Measurements from ENCODE around the gene DNAH11. TPM values are rescaled to one million over a fixed set of nuclear protein-coding genes. Genes with fewer than 3 reads are reported as not detected.
A peak's percentile ranks its signal among the peaks of the same experiment; 100 is the strongest.

DNAH11 gene
- polyA plus RNA-seq, 1 donor from 2014 or later: 0.16 TPM

DNA sequence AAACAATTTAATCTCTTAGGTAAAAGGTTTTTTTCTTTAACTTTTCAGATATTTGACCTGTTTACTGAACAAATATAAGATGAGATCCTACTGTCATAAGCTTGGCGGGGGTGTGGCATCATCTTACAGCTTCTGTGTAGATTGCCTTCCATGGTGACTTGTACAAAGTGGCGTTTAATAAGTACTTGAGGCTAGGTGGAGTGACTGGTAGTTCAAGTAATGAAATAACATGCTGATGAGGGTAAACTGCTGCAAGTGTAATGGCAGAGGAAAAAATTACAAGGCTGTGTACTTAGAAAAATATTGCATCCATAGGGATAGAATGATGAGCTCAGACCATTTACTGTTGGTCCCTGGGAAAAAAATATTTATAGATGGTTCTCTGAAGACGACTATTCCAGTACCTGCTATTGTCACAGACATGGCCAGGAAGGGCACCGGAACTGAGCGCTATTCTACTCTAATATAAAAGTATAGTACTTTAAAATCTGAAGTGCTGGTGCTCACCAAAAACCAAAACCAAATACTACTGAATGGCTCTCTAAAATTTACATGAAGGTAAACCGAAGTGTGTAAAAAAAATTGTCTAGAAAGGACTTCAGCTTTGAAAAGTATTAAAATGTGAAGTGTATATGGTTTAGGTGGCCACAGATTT lies 42.4 kb downstream of the DNAH11 start:
- Histone ChIP-seq H3K4me2 (ENCODE audit: low read length) (no peak overlapping the region), H4K20me1 (ENCODE audit: insufficient read depth) (no peaks in the 10 kb centered on the region), H3K79me2 (replicated peaks; ENCODE audit: insufficient read depth, low read length) (no peaks in the 10 kb centered on the region), H2AFZ (ENCODE audit: low read depth, low read length) (no peak overlapping the region), H3K9me3 (ENCODE audit: low read length) (no peaks in the 10 kb centered on the region), H3F3A (ENCODE audit: insufficient read depth, low read length, poor library complexity, severe bottlenecking) (no peaks in the 10 kb centered on the region), H3K9ac (ENCODE audit: low read length) (no peak overlapping the region), H3K9me2 (ENCODE audit: insufficient read depth, low read length) (no peaks in the 10 kb centered on the region), H3K36me3 (ENCODE audit: insufficient read depth, low read length) (no peaks in the 10 kb centered on the region), H3K27ac (ENCODE audit: low read length) (no peak overlapping the region), H3K4me3 (ENCODE audit: low read length) (no peak overlapping the region), H3K27me3 (ENCODE audit: insufficient read depth, low read depth, low read length) (no peaks in the 10 kb centered on the region)
- TF ChIP-seq EZH2 (IDR thresholded peaks at IDR 0.05; ENCODE audit: borderline replicate concordance, insufficient read depth, low read length, poor library complexity, severe bottlenecking) (no peak), TAF1 (IDR thresholded peaks at IDR 0.05; ENCODE audit: low read depth) (no peak)

- Histone ChIP-seq H3K9me2 (ENCODE audit: insufficient read depth, low read length) (no peaks in the 10 kb centered on the region), H3K9me3 (ENCODE audit: low read length) (no peaks in the 10 kb centered on the region), H3K4me2 (ENCODE audit: low read length) (no peak overlapping the region), H4K20me1 (ENCODE audit: insufficient read depth) (no peaks in the 10 kb centered on the region), H3K79me2 (replicated peaks; ENCODE audit: insufficient read depth, low read length) (no peaks in the 10 kb centered on the region), H3F3A (ENCODE audit: insufficient read depth, low read length, poor library complexity, severe bottlenecking) (no peaks in the 10 kb centered on the region), H3K27me3 (ENCODE audit: insufficient read depth, low read depth, low read length) (no peaks in the 10 kb centered on the region), H3K4me3 (ENCODE audit: low read length) (no peak overlapping the region), H3K27ac (ENCODE audit: low read length) (peak overlapping the region; percentile 32), H2AFZ (ENCODE audit: low read depth, low read length) (no peak overlapping the region), H3K36me3 (ENCODE audit: insufficient read depth, low read length) (no peaks in the 10 kb centered on the region), H3K9ac (ENCODE audit: low read length) (no peak overlapping the region)
- no peak for TF ChIP-seq RAD21 (conservative IDR thresholded peaks at IDR 0.05)
These were observed 44.4 kb downstream of the DNAH11 start for GRCh38 chr7:21587139-21587784.

DNA sequence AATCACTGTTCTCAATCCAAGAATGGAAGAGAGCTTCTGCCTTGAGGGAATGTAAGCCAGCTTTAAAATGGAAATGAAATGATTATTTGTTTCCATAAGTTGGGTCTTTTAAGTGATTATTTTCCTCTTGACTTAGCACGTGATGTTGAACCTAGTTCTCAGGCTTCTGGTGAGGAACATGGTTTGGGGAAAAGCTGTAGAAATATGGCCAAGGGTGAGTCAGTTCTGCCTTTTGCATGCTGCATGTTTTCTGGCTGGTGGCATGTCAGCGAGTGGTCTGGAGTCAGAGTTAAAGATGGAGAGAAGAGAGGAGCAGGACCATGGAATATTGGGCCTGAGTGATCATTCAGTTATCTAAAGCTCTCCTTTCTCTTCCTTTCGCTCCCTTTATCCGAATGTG lies 54.0 kb downstream of the DNAH11 start:
- Histone ChIP-seq H3F3A (ENCODE audit: insufficient read depth, low read length, poor library complexity, severe bottlenecking) (no peaks in the 10 kb centered on the region), H4K20me1 (ENCODE audit: insufficient read depth) (no peaks in the 10 kb centered on the region), H3K4me3 (ENCODE audit: low read length) (no peak overlapping the region), H3K9ac (ENCODE audit: low read length) (no peak overlapping the region), H3K36me3 (ENCODE audit: insufficient read depth, low read length) (no peaks in the 10 kb centered on the region), H3K9me3 (ENCODE audit: low read length) (no peaks in the 10 kb centered on the region), H2AFZ (ENCODE audit: low read depth, low read length) (no peak overlapping the region), H3K27ac (ENCODE audit: low read length) (no peak overlapping the region), H3K4me2 (ENCODE audit: low read length) (no peak overlapping the region), H3K9me2 (ENCODE audit: insufficient read depth, low read length) (no peaks in the 10 kb centered on the region), H3K27me3 (ENCODE audit: insufficient read depth, low read depth, low read length) (no peaks in the 10 kb centered on the region), H3K79me2 (replicated peaks; ENCODE audit: insufficient read depth, low read length) (no peaks in the 10 kb centered on the region)
- TF ChIP-seq SMC3 (conservative IDR thresholded peaks at IDR 0.05; ENCODE audit: poor library complexity) (no peak), EZH2 (IDR thresholded peaks at IDR 0.05; ENCODE audit: borderline replicate concordance, insufficient read depth, low read length, poor library complexity, severe bottlenecking) (no peak)

DNA sequence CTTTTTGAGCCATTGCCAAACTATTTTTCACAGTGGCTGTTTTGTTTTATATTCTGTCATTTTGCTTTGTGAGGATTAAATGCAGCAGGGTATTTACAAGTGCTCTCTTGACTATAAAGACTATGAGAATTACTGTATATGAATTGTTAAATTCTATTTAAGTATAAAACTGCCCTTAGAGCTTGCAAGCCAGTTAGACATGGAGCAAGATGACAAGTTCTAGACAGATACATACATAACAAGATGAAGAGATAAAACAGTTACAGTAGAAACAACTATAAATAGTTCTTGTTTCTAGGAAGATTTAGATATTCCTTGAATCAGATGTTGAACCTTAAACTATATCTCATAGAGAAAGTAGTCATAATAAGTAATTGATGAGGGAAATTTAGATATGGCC lies 60.6 kb downstream of the DNAH11 start:
- no peaks in the 10 kb centered on the region for H3K9me2 ChIP-seq (ENCODE audit: insufficient read depth, low read length)
- H3K27me3 ChIP-seq (ENCODE audit: insufficient read depth, low read depth, low read length): no peaks in the 10 kb centered on the region
- no peaks in the 10 kb centered on the region for H3K9me3 ChIP-seq (ENCODE audit: low read length)
- TF ChIP-seq POLR2AphosphoS5 (IDR thresholded peaks at IDR 0.05) (no peak), TAF1 (IDR thresholded peaks at IDR 0.05; ENCODE audit: low read depth) (no peak), RAD21 (conservative IDR thresholded peaks at IDR 0.05) (no peak), EP300 (conservative IDR thresholded peaks at IDR 0.05; ENCODE audit: poor library complexity, severe bottlenecking) (no peak), SMC3 (conservative IDR thresholded peaks at IDR 0.05; ENCODE audit: poor library complexity) (no peak), MXI1 (conservative IDR thresholded peaks at IDR 0.05; ENCODE audit: poor library complexity, severe bottlenecking) (no peak), EZH2 (IDR thresholded peaks at IDR 0.05; ENCODE audit: borderline replicate concordance, insufficient read depth, low read length, poor library complexity, severe bottlenecking) (no peak), CTCF (IDR thresholded peaks at IDR 0.05; ENCODE audit: poor library complexity, severe bottlenecking) (no peak)
- TF ChIP-seq, protein P1, sequence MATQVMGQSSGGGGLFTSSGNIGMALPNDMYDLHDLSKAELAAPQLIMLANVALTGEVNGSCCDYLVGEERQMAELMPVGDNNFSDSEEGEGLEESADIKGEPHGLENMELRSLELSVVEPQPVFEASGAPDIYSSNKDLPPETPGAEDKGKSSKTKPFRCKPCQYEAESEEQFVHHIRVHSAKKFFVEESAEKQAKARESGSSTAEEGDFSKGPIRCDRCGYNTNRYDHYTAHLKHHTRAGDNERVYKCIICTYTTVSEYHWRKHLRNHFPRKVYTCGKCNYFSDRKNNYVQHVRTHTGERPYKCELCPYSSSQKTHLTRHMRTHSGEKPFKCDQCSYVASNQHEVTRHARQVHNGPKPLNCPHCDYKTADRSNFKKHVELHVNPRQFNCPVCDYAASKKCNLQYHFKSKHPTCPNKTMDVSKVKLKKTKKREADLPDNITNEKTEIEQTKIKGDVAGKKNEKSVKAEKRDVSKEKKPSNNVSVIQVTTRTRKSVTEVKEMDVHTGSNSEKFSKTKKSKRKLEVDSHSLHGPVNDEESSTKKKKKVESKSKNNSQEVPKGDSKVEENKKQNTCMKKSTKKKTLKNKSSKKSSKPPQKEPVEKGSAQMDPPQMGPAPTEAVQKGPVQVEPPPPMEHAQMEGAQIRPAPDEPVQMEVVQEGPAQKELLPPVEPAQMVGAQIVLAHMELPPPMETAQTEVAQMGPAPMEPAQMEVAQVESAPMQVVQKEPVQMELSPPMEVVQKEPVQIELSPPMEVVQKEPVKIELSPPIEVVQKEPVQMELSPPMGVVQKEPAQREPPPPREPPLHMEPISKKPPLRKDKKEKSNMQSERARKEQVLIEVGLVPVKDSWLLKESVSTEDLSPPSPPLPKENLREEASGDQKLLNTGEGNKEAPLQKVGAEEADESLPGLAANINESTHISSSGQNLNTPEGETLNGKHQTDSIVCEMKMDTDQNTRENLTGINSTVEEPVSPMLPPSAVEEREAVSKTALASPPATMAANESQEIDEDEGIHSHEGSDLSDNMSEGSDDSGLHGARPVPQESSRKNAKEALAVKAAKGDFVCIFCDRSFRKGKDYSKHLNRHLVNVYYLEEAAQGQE (IDR thresholded peaks at IDR 0.05; ENCODE audit: borderline replicate concordance): no peak
- H3K4me3 ChIP-seq (ENCODE audit: low read length): no peak overlapping the region
- no peaks in the 10 kb centered on the region for H3F3A ChIP-seq (ENCODE audit: insufficient read depth, low read length, poor library complexity, severe bottlenecking)
- H3K27ac ChIP-seq (ENCODE audit: low read length): no peak overlapping the region
- no peak overlapping the region for H3K9ac ChIP-seq (ENCODE audit: low read length)
- H3K79me2 ChIP-seq (replicated peaks; ENCODE audit: insufficient read depth, low read length): no peaks in the 10 kb centered on the region
- H4K20me1 ChIP-seq (ENCODE audit: insufficient read depth): no peaks in the 10 kb centered on the region
- H2AFZ ChIP-seq (ENCODE audit: low read depth, low read length): no peak overlapping the region
- no peak overlapping the region for H3K4me2 ChIP-seq (ENCODE audit: low read length)
- H3K36me3 ChIP-seq (ENCODE audit: insufficient read depth, low read length): no peaks in the 10 kb centered on the region

All from neural cell (in vitro differentiated cells).